Measurements from ENCODE around the gene SYS1. TPM values are rescaled to one million over a fixed set of nuclear protein-coding genes. Genes with fewer than 3 reads are reported as not detected.

Gene SYS1
- total and polyA plus RNA-seq, 2 of the 8 experiments (the other 6 are each of a cell fraction or from before 2014, with no cell fraction given), result 19.6 to 50.8 TPM

DNA sequence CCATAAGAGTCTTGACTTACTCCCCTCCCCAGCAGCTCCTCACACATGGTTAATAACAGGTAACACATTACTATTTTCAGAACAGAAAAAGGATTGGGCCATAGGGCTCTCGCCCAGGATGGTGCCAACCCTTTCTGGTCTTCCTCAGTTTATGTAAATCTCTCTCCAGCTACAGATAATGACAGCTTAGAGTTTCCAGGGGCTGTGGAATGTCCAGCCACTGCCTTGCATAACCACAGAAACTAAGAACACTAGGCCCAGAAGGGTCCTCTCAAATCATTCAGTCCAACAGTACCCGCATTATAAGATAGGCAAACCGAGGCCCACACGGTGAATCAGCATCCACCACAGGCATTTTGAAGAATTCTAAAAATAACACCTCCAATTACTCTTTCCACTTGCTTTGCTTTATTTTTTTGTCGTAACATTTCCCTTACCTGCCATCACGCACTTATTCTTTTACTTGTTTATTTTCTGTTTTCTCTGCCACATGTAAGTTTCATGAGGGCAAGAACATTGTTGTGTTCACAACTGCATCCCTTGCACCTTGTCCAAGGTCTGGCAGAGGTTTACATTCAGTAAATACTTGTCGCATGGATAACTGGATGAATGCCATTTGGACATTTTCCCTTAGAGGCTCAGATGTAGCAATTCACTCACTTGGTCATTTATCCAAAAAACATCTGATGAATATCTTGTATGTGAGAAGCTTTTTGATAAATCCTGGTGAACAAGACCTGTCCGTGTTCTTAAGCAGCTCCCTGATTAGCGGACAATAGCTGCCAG lies 8.3 kb upstream of the SYS1 start:
- H2AFZ ChIP-seq (ENCODE audit: low read length), result no peak overlapping the region
- no peaks in the 10 kb centered on the region for H3K79me2 ChIP-seq (ENCODE audit: control insufficient read depth in 1 of 2, insufficient read depth in 2 of 2, low read length in 2 of 2)
- H2BK15ac ChIP-seq (ENCODE audit: low read length), result no peak overlapping the region; the same call in 1 of the 2 replicates
- H2BK120ac ChIP-seq (replicated peaks; ENCODE audit: low read depth, low read length), result no peak overlapping the region
- FAIRE-seq (no peak), DNase-seq (ENCODE audit: low read depth in 1 of 2, low spot score in 2 of 2) (no peak)
- no peaks in the 10 kb centered on the region for H3K23me2 ChIP-seq (ENCODE audit: low read depth, low read length)
- no peak overlapping the region for H4K5ac ChIP-seq (ENCODE audit: insufficient read length, low read depth, low read length)
- no peak overlapping the region for H2BK12ac ChIP-seq (ENCODE audit: low read depth, low read length)
- H3K36me3 ChIP-seq (ENCODE audit: control insufficient read depth in 2 of 4, insufficient read depth in 4 of 4, low read length in 3 of 4), result no peaks in the 10 kb centered on the region
- no peak overlapping the region for H3K14ac ChIP-seq (ENCODE audit: insufficient read length)
- no peak overlapping the region for H2BK20ac ChIP-seq (ENCODE audit: low read length)
- no peak overlapping the region for H2BK5ac ChIP-seq (ENCODE audit: low read depth, low read length)
- no peak overlapping the region for H3K9ac ChIP-seq (replicated peaks in 1 of 4; ENCODE audit: extremely low read depth in 1 of 4, low read depth in 3 of 4, low read length in 3 of 4)
- WGBS, 2 experiments (ENCODE audit: extremely low coverage in 1 of 2, insufficient coverage in 1 of 2, insufficient read length in 1 of 2, insufficient replicate concordance in 2 of 2, low coverage in 1 of 2, low lambda C conversion rate in 2 of 2, missing lambda C conversion rate in 1 of 2), result 79% methylated on average over 9 of the region's 9 CpGs; no CpG with 5 or more reads in 1 of the 2 experiments
- H3K4me1 ChIP-seq (replicated peaks in 1 of 4; ENCODE audit: control insufficient read depth in 3 of 4, insufficient read depth in 4 of 4, low read length in 3 of 4), result peaks cover 0 to 11% (median 5%) of the 10 kb centered on the region in 4 experiments; a peak in 4 of 7 replicates
- no peaks in the 10 kb centered on the region for H3K79me1 ChIP-seq (ENCODE audit: low read depth, low read length)
- no peak overlapping the region for H4K8ac ChIP-seq (ENCODE audit: extremely low read depth, insufficient read depth, low read length)
- H2AK5ac ChIP-seq (ENCODE audit: low read depth, low read length), result no peak overlapping the region
- H3K18ac ChIP-seq (ENCODE audit: extremely low read depth, low read length), result no peak overlapping the region
- ChIA-PET CTCF (ENCODE audit: partially characterized antibody) (interaction anchor here (0.7 to 2.4 kb wide), 8 partner anchors 11 to 95 kb away, joined by 3 to 12 read pairs (median 4); no protein-coding TSS in a partner anchor), POLR2A (ENCODE audit: partially characterized antibody) (interaction anchor here (0.7 to 13.2 kb wide), 4 partner anchors 8 to 61 kb away, joined by 3 to 113 read pairs (median 4); partner anchors contain the start of gene SDC4)
- no peak overlapping the region for H3K27ac ChIP-seq (ENCODE audit: low read depth, low read length)
- no peak overlapping the region for H3K23ac ChIP-seq (ENCODE audit: insufficient read length)
- no peak overlapping the region for H3K4ac ChIP-seq (replicated peaks; ENCODE audit: insufficient read length, low read depth, low read length)
- H4K91ac ChIP-seq (replicated peaks; ENCODE audit: insufficient read length, low read length), result no peak overlapping the region
- no peak overlapping the region for H3K56ac ChIP-seq (replicated peaks; ENCODE audit: insufficient read length, low read depth, low read length)
- H4K20me1 ChIP-seq (replicated peaks in 1 of 2; ENCODE audit: control insufficient read depth in 1 of 2, insufficient read depth in 2 of 2, low read length in 2 of 2), result no peaks in the 10 kb centered on the region
- no peaks in the 10 kb centered on the region for H3K27me3 ChIP-seq (replicated peaks in 1 of 4; ENCODE audit: control insufficient read depth in 3 of 4, extremely low read depth in 1 of 4, insufficient read depth in 3 of 4, low read length in 3 of 4)
- H3K4me2 ChIP-seq (ENCODE audit: insufficient read depth in 1 of 2, low read depth in 2 of 2, low read length in 2 of 2), result no peak overlapping the region
- H3K4me3 ChIP-seq (ENCODE audit: extremely low read depth in 1 of 4, insufficient read depth in 2 of 4, low read depth in 3 of 4, low read length in 4 of 4), result no peak overlapping the region
- H3K9me3 ChIP-seq (ENCODE audit: insufficient read depth in 2 of 2, low read depth in 1 of 2, low read length in 1 of 2), result no peaks in the 10 kb centered on the region
- TF ChIP-seq RBBP5 (IDR thresholded peaks at IDR 0.05; ENCODE audit: borderline replicate concordance, low read depth, low read length) (no peak), FOSL1 (IDR thresholded peaks at IDR 0.05; ENCODE audit: insufficient read depth, low read depth, low read length) (no peak), GABPA (IDR thresholded peaks at IDR 0.05; ENCODE audit: borderline replicate concordance, insufficient read depth, low read length) (no peak), CHD1 (IDR thresholded peaks at IDR 0.05; ENCODE audit: low read depth, low read length) (no peak), SUZ12 (IDR thresholded peaks at IDR 0.05; ENCODE audit: low read length) (no peak), EP300 (IDR thresholded peaks at IDR 0.05; ENCODE audit: borderline replicate concordance in 1 of 2, low read depth in 2 of 2, low read length in 2 of 2) (no peak), RNF2 (IDR thresholded peaks at IDR 0.05; ENCODE audit: borderline replicate concordance, low read depth, low read length, missing control alignments, poor library complexity, severe bottlenecking) (no peak)
- TF ChIP-seq, protein P1, sequence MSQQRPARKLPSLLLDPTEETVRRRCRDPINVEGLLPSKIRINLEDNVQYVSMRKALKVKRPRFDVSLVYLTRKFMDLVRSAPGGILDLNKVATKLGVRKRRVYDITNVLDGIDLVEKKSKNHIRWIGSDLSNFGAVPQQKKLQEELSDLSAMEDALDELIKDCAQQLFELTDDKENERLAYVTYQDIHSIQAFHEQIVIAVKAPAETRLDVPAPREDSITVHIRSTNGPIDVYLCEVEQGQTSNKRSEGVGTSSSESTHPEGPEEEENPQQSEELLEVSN (IDR thresholded peaks at IDR 0.05), result no peak

Data from H1 (cell line).